Colonic mucosa (tissue), 4 donors: ENCODE measurements around the gene PCDHGA8. TPM values are rescaled to one million over a fixed set of nuclear protein-coding genes. Genes with fewer than 3 reads are reported as not detected.

Source experiments
- DNase-seq: peaks from one replicate; pipeline ENCODE4 v3.0.0-alpha.2; 2020
- H3K27ac ChIP-seq: fragments of 200-600 bp; one replicate; pipeline ENCODE4 v1.8.0; 2021
- H3K27me3 ChIP-seq: fragments of 200-600 bp; one replicate; pipeline ENCODE4 v1.8.0; 2021
- H3K36me3 ChIP-seq: fragments of 200-600 bp; one replicate; pipeline ENCODE4 v1.8.0; 2021
- H3K4me1 ChIP-seq: fragments of 200-600 bp; one replicate; pipeline ENCODE4 v1.8.0; 2021; ENCODE audit warnings: mild to moderate bottlenecking
- H3K4me3 ChIP-seq: fragments of 200-600 bp; one replicate; pipeline ENCODE4 v1.8.0; 2021
- H3K9ac ChIP-seq, 2 donors: one replicate each; pipeline ENCODE4 v1.7.0; 2013; ENCODE audit warnings: control low read depth in 2 of 2, low read depth in 2 of 2, low read length in 2 of 2
- H3K9me3 ChIP-seq: fragments of 200-600 bp; one replicate; pipeline ENCODE4 v1.8.0; 2021
- intact Hi-C: fragments of 100-400 bp; cut with DNase I; formaldehyde crosslinking; loops from one replicate; pipeline ENCODE4 v1.14.1; 2022
- total RNA-seq, 2 donors: library from RNA; stranded (reverse); fragmentation: NEBNext Ultra II Directional in 1 of 2; extraction: Animal tissue kit (Norgen Biotek cat#: 25700) in 1 of 2; gene quantifications; one replicate each; pipeline ENCODE4 v1.2.1, GENCODE V29; 2021
- TF ChIP-seq, protein P1 (sequence below): fragments of 200-600 bp; IDR thresholded peaks from one replicate; pipeline ENCODE4 v1.8.0; 2022; ENCODE audit warnings: antibody characterized with exemption, mild to moderate bottlenecking
- donor health status: healthy.
- donor health status: DM: no; HTN: no; CAD: no.
- donor health status: DM: no; HTN: no; CAD: no.

PCDHGA8 gene
- total RNA-seq, 2 donors from 2014 or later = 0.17 to 0.48 TPM

DNA sequence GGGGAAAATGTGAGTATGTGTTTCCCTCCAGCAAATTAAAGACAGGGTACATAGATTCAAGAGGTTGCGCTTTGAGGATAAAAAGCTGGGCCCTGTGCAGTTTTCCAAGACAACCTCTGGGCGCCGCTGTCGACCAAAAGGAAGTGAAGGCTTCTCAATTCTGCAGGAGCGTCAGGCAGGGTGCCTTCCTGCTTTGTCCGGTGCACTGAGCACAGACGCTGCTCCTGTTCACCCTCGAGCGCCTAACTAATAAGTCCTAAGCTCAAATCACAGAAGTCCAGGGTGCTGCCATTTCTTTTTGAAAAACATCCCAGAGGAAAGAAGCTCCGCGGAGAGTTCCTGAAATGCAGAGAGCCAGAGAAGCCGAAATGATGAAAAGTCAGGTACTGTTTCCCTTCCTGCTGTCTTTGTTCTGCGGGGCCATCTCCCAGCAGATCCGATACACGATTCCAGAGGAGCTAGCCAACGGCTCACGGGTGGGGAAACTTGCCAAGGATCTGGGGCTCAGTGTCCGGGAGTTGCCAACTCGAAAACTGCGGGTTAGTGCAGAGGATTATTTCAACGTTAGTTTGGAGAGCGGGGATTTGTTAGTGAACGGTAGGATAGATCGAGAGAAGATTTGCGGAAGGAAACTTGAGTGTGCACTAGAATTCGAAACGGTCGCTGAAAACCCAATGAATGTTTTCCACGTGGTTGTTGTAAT, 42.4 kb upstream of the PCDHGA8 start, which contains the start of gene PCDHGB1:
TSS of gene PCDHGB1 (plus strand) at position 183 of the 703 bp plus-strand sequence. CDS start at position 345, 162 bp downstream.
- H3K4me1 ChIP-seq = no peaks in the 10 kb centered on the region
- H3K9me3 ChIP-seq = no peaks in the 10 kb centered on the region
- TF ChIP-seq, protein P1, sequence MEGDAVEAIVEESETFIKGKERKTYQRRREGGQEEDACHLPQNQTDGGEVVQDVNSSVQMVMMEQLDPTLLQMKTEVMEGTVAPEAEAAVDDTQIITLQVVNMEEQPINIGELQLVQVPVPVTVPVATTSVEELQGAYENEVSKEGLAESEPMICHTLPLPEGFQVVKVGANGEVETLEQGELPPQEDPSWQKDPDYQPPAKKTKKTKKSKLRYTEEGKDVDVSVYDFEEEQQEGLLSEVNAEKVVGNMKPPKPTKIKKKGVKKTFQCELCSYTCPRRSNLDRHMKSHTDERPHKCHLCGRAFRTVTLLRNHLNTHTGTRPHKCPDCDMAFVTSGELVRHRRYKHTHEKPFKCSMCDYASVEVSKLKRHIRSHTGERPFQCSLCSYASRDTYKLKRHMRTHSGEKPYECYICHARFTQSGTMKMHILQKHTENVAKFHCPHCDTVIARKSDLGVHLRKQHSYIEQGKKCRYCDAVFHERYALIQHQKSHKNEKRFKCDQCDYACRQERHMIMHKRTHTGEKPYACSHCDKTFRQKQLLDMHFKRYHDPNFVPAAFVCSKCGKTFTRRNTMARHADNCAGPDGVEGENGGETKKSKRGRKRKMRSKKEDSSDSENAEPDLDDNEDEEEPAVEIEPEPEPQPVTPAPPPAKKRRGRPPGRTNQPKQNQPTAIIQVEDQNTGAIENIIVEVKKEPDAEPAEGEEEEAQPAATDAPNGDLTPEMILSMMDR = peak; percentile 29
- no peaks in the 10 kb centered on the region for H3K36me3 ChIP-seq
- H3K27ac ChIP-seq = no peak within 1 kb of the TSS
- H3K9ac ChIP-seq = no peak within 1 kb of the TSS
- DNase-seq = no peak
- no peak within 1 kb of the TSS for H3K4me3 ChIP-seq
- intact Hi-C loops = no loop called here
- no peaks in the 10 kb centered on the region for H3K27me3 ChIP-seq

DNA sequence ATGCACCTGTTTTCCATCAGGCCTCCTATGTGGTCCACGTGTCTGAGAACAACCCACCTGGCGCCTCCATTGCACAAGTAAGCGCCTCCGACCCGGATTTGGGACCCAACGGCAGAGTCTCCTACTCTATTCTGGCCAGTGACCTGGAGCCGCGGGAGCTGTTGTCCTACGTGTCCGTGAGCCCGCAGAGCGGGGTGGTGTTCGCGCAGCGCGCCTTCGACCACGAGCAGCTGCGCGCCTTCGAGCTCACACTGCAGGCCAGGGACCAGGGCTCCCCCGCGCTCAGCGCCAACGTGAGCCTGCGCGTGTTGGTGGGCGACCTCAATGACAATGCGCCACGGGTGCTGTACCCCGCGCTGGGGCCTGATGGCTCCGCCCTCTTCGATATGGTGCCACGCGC, 40.8 kb upstream of the PCDHGA8 start:
- no peaks in the 10 kb centered on the region for H3K27me3 ChIP-seq

DNA sequence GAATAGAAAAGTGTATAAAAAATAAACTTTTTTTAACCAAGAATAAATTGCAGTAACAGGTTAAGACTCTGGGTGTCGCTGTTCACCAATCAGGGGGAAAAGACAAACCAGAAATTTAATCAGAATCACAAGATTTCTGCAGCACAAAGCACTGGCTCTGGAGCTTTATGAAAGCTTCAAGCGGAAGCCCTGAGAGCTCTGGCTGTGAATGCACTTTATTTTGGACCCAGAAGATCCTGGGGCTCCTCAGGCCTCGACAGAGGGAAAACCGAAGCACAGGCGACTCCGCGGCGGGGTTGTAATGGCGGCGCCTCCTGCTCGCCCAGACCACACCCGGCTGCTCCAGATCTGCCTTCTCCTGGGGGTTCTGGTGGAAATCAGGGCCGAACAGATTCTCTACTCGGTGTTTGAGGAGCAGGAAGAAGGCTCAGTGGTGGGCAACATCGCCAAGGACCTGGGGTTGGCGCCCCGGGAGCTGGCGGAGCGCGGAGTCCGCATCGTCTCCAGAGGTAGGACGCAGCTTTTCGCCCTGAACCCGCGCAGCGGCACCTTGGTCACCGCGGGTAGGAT, 37.4 kb upstream of the PCDHGA8 start, which contains the start of gene PCDHGA4:
TSS of gene PCDHGA4 (plus strand) at position 122 of the 570 bp plus-strand sequence. CDS start at position 209, 87 bp downstream.
- no peaks in the 10 kb centered on the region for H3K27me3 ChIP-seq
- H3K9me3 ChIP-seq = no peaks in the 10 kb centered on the region
- no peak within 1 kb of the TSS for H3K27ac ChIP-seq
- H3K4me3 ChIP-seq = no peak within 1 kb of the TSS
- H3K9ac ChIP-seq = no peak within 1 kb of the TSS
- TF ChIP-seq, protein P1 = no peak
- no peaks in the 10 kb centered on the region for H3K4me1 ChIP-seq
- no peak for DNase-seq
- intact Hi-C loops = no loop called here
- no peaks in the 10 kb centered on the region for H3K36me3 ChIP-seq

More for the DNA sequence above, 40.8 kb upstream of the PCDHGA8 start:
- Histone ChIP-seq H3K36me3 (no peaks in the 10 kb centered on the region), H3K4me3 (no peak overlapping the region), H3K27ac (no peak overlapping the region), H3K4me1 (no peaks in the 10 kb centered on the region), H3K9me3 (no peaks in the 10 kb centered on the region), H3K9ac (no peak overlapping the region)
- TF ChIP-seq, protein P1 = no peak
- intact Hi-C loops = no loop called here
- DNase-seq = no peak

DNA sequence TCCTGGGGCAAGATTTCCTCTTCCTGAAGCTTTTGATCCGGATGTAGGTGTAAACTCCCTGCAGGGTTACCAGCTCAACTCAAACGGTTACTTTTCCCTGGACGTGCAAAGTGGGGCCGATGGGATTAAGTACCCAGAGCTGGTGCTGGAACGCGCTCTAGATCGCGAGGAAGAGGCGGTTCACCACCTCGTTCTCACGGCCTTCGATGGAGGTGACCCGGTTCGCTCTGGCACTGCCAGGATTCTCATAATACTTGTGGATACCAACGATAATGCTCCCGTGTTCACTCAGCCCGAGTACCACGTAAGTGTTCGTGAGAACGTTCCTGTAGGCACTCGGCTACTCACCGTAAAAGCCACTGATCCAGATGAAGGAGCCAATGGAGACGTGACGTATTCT, 36.8 kb upstream of the PCDHGA8 start:
- Histone ChIP-seq H3K4me1 (no peaks in the 10 kb centered on the region), H3K9ac (no peak overlapping the region), H3K4me3 (no peak overlapping the region), H3K9me3 (no peaks in the 10 kb centered on the region), H3K27ac (no peak overlapping the region), H3K27me3 (no peaks in the 10 kb centered on the region), H3K36me3 (no peaks in the 10 kb centered on the region)
- TF ChIP-seq, protein P1 = no peak
- intact Hi-C loops = no loop called here
- DNase-seq = no peak

DNA sequence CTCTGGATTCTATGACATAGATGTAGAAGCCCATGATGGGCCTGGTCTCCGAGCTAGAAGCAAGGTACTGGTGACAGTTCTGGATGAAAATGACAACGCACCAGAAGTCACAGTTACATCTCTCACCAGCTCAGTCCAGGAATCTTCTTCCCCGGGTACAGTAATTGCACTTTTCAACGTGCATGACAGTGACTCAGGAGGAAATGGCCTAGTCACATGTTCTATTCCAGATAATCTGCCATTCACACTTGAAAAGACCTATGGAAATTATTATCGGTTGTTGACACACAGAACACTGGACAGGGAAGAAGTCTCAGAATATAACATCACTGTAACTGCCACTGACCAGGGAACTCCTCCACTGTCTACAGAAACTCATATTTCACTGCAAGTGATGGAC, 36.3 kb upstream of the PCDHGA8 start:
- no peak overlapping the region for H3K9ac ChIP-seq
- no peak overlapping the region for H3K27ac ChIP-seq
- no peaks in the 10 kb centered on the region for H3K4me1 ChIP-seq
- no peaks in the 10 kb centered on the region for H3K9me3 ChIP-seq
- TF ChIP-seq, protein P1 = no peak
- intact Hi-C loops = no loop called here
- no peak overlapping the region for H3K4me3 ChIP-seq
- no peaks in the 10 kb centered on the region for H3K36me3 ChIP-seq
- DNase-seq = no peak
- H3K27me3 ChIP-seq = no peaks in the 10 kb centered on the region
